Keratinocyte (primary cell): Measurements from ENCODE around the gene NGDN. TPM values are rescaled to one million over a fixed set of nuclear protein-coding genes. Genes with fewer than 3 reads are reported as not detected.

ENCODE experiments used
- DNase-seq: peaks from one replicate; pipeline ENCODE4 v3.0.0-alpha.2; 2011; ENCODE audit warnings: low read depth, missing footprints, low spot score
- FAIRE-seq: peaks from 2 replicates; lab custom pipeline; 2011; peaks lifted over from hg19 to GRCh38; lab: Jason Lieb, UNC
- H2AFZ ChIP-seq: 2 replicates; pipeline ENCODE4 v1.6.0; 2012; ENCODE audit warnings: low read length, control low read depth, inconsistent platforms; ENCODE audit not compliant: control insufficient read depth
- H3K27ac ChIP-seq: 2 replicates; pipeline ENCODE4 v1.5.1; 2011; ENCODE audit warnings: low read length; ENCODE audit not compliant: control insufficient read depth, insufficient read depth
- H3K27me3 ChIP-seq: 3 replicates; pipeline ENCODE4 v1.6.0; 2011; ENCODE audit warnings: low read length; ENCODE audit not compliant: control insufficient read depth, insufficient read depth; ENCODE audit errors: extremely low read depth
- H3K36me3 ChIP-seq, 2 experiments: 2 replicates in 1 of 2; 3 replicates in 1 of 2; pipeline ENCODE4 v1.5.1; 2011; ENCODE audit warnings: low read length in 2 of 2, mild to moderate bottlenecking in 1 of 2; ENCODE audit not compliant: control insufficient read depth in 2 of 2, insufficient read depth in 2 of 2; ENCODE audit errors: extremely low read depth in 1 of 2
- H3K4me1 ChIP-seq: 3 replicates; pipeline ENCODE4 v1.5.1; 2011; ENCODE audit warnings: low read length; ENCODE audit not compliant: control insufficient read depth, insufficient read depth; ENCODE audit errors: extremely low read depth
- H3K4me2 ChIP-seq: 3 replicates; pipeline ENCODE4 v1.6.0; 2011; ENCODE audit warnings: low read depth, low read length; ENCODE audit not compliant: control insufficient read depth, insufficient read depth; ENCODE audit errors: extremely low read depth
- H3K4me3 ChIP-seq, 3 experiments: fragments of 200-600 bp in 1 of 3; sonication (generic) in 1 of 3; 2 replicates in 2 of 3; 3 replicates in 1 of 3; pipeline ENCODE4 v1.5.1; 2011 to 2016; ENCODE audit warnings: low read length in 3 of 3, mild to moderate bottlenecking in 3 of 3, control low read depth in 2 of 3, inconsistent platforms in 1 of 3, low read depth in 1 of 3, mixed read lengths in 1 of 3, mixed run types in 1 of 3, moderate library complexity in 1 of 3; ENCODE audit not compliant: control insufficient read depth in 2 of 3, insufficient read depth in 2 of 3; ENCODE audit errors: extremely low read depth in 1 of 3
- H3K79me2 ChIP-seq: 2 replicates; pipeline ENCODE4 v1.6.0; 2012; ENCODE audit warnings: low read length; ENCODE audit not compliant: control insufficient read depth, insufficient read depth
- H3K9ac ChIP-seq: 3 replicates; pipeline ENCODE4 v1.6.0; 2011; ENCODE audit warnings: low read length; ENCODE audit not compliant: control insufficient read depth, insufficient read depth; ENCODE audit errors: extremely low read depth
- H3K9me1 ChIP-seq: 3 replicates; pipeline ENCODE4 v1.6.0; 2011; ENCODE audit warnings: low read length; ENCODE audit not compliant: control insufficient read depth, insufficient read depth; ENCODE audit errors: extremely low read depth
- H3K9me3 ChIP-seq: 2 replicates; pipeline ENCODE4 v1.5.1; 2012; ENCODE audit warnings: low read depth, low read length; ENCODE audit not compliant: control insufficient read depth
- H4K20me1 ChIP-seq: 3 replicates; pipeline ENCODE4 v1.6.0; 2011; ENCODE audit warnings: low read length; ENCODE audit not compliant: control insufficient read depth, insufficient read depth; ENCODE audit errors: extremely low read depth
- EZH2 ChIP-seq: IDR thresholded peaks from one replicate; pipeline ENCODE4 v1.6.1; 2012; ENCODE audit warnings: inconsistent platforms, mild to moderate bottlenecking, low read length, moderate library complexity
- dilution Hi-C: fragments of 300-500 bp; cut with MboI; formaldehyde crosslinking; loops from one replicate; pipeline ENCODE4 v1.7.0; 2020; ENCODE audit warnings: low sequenced_read_pairs; ENCODE audit not compliant: extremely low pct_ligation_motif_present
- polyA plus RNA-seq, 5 experiments: library from polyadenylated mRNA; depleted of rRNA in 3 of 5; stranded (reverse) in 3 of 5; stranded (forward) in 1 of 5; unstranded in 1 of 5; fragments of >200 nt; gene quantifications; 1 replicate in 1 of 5; 2 replicates in 3 of 5; 3 replicates in 1 of 5; pipeline versions ENCODE4 v1.2.1 to v1.2.3, GENCODE V29; 2011 to 2012; ENCODE audit warnings: missing spikeins in 2 of 5, low read depth in 1 of 5, low replicate concordance in 1 of 5
- TF ChIP-seq, protein P1 (sequence below), 3 experiments: IDR thresholded peaks in 1 of 3; conservative IDR thresholded peaks in 1 of 3; optimal IDR thresholded peaks in 1 of 3; 2 replicates in 2 of 3; 3 replicates in 1 of 3; pipeline versions ENCODE3 to v1.5.1; 2011; ENCODE audit warnings: low read length in 3 of 3, mild to moderate bottlenecking in 3 of 3, moderate library complexity in 2 of 3, control low read depth in 1 of 3, inconsistent platforms in 1 of 3; ENCODE audit not compliant: insufficient read depth in 2 of 3; ENCODE audit errors: extremely low read depth in 1 of 3

NGDN gene
- polyA plus RNA-seq, 1 donor (not counting 4 experiments of a cell fraction or from before 2014, with no cell fraction given): 58.7 TPM

DNA sequence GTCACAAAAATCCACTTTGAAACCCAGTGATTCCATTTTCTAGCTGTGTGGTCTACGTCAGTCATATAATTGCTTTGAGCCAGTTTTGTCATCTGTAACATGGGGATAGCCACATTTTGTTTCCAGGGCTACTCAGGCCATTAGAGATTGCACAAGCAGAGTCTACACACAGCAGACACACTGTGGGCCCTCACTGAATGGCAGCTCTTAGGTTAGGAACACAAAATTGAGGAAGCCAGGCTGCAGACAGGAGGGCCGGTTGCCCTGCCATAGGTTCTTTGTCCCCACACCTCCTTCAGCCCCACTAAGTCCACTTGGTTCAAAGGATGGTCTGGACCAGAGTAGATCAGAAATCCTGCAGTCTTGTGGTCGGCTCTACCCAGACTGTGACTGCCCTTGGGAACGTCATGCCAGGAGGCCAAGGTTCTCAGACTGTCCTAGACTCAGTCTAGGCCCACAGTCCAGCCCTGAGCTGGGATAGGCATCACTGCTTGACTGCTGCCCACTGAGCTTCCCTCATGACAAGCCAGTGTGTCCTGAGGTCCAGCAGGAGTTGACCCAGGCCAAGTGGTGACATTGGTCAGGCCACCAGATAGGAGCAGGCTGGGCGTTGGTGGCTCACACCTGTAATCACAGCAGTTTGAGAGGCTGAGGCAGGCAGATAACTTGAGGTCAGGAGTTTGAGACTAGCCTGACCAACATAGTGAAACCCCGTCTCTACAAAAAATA is 30.2 kb upstream of the NGDN start:
- H3K4me2 ChIP-seq: no peak overlapping the region
- H3K4me3 ChIP-seq: no peak overlapping the region
- H3K27ac ChIP-seq: no peak overlapping the region
- no peaks in the 10 kb centered on the region for H3K79me2 ChIP-seq
- H3K27me3 ChIP-seq: peaks cover 4% of the 10 kb centered on the region
- H3K9me3 ChIP-seq: no peaks in the 10 kb centered on the region
- FAIRE-seq (no peak), DNase-seq (no peak)
- dilution Hi-C loops: no loop called here
- no peaks in the 10 kb centered on the region for H3K36me3 ChIP-seq
- no peaks in the 10 kb centered on the region for H3K9me1 ChIP-seq
- no peak overlapping the region for H3K9ac ChIP-seq
- TF ChIP-seq EZH2: no peak
- TF ChIP-seq, protein P1, sequence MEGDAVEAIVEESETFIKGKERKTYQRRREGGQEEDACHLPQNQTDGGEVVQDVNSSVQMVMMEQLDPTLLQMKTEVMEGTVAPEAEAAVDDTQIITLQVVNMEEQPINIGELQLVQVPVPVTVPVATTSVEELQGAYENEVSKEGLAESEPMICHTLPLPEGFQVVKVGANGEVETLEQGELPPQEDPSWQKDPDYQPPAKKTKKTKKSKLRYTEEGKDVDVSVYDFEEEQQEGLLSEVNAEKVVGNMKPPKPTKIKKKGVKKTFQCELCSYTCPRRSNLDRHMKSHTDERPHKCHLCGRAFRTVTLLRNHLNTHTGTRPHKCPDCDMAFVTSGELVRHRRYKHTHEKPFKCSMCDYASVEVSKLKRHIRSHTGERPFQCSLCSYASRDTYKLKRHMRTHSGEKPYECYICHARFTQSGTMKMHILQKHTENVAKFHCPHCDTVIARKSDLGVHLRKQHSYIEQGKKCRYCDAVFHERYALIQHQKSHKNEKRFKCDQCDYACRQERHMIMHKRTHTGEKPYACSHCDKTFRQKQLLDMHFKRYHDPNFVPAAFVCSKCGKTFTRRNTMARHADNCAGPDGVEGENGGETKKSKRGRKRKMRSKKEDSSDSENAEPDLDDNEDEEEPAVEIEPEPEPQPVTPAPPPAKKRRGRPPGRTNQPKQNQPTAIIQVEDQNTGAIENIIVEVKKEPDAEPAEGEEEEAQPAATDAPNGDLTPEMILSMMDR (optimal IDR thresholded peaks at IDR 0.05 in 1 of 3, IDR thresholded peaks at IDR 0.05 in 1 of 3, conservative IDR thresholded peaks at IDR 0.05 in 1 of 3; ENCODE audit: extremely low read depth in 1 of 3, insufficient read depth in 2 of 3, low read length in 3 of 3): no peak
- H4K20me1 ChIP-seq: no peaks in the 10 kb centered on the region
- no peaks in the 10 kb centered on the region for H3K4me1 ChIP-seq
- H2AFZ ChIP-seq: no peak overlapping the region

DNA sequence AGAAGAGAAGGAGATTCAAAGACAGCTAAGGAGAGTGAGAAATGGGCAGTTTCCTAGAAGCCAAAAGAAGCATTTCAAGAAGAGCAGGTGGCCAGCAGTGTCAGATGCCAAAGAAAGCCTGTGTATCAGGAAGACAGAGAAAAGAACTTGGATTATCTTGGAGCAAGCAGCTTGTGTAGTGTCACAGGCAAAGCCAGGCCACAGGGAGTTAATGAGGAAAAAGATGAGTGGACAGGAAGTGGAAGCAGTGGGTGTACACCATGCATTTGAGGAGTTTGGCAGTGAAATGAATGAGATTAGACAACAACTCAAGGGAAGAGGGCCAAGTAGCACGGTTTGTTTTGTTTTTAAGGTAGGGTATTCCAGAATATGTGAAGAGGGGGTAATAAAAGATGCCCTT is 28.4 kb upstream of the NGDN start:
- peaks cover 4% of the 10 kb centered on the region for H3K27me3 ChIP-seq
- H3K27ac ChIP-seq: no peak overlapping the region
- no peak overlapping the region for H2AFZ ChIP-seq
- no peaks in the 10 kb centered on the region for H3K4me1 ChIP-seq
- TF ChIP-seq, protein P1 (optimal IDR thresholded peaks at IDR 0.05 in 1 of 3, IDR thresholded peaks at IDR 0.05 in 1 of 3, conservative IDR thresholded peaks at IDR 0.05 in 1 of 3; ENCODE audit: extremely low read depth in 1 of 3, insufficient read depth in 2 of 3, low read length in 3 of 3): no peak
- H4K20me1 ChIP-seq: no peaks in the 10 kb centered on the region
- no peak overlapping the region for H3K4me3 ChIP-seq
- no peak overlapping the region for H3K9ac ChIP-seq
- dilution Hi-C loops: no loop called here
- no peaks in the 10 kb centered on the region for H3K9me1 ChIP-seq
- H3K79me2 ChIP-seq: no peaks in the 10 kb centered on the region
- no peak overlapping the region for H3K4me2 ChIP-seq
- no peak for DNase-seq
- no peaks in the 10 kb centered on the region for H3K36me3 ChIP-seq
- H3K9me3 ChIP-seq: no peaks in the 10 kb centered on the region
- FAIRE-seq: no peak
